B cell (primary cell): ENCODE results near the gene PDK1. TPM values are rescaled to one million over a fixed set of nuclear protein-coding genes. Genes with fewer than 3 reads are reported as not detected.

Experiments used
- ATAC-seq: fragments of 200-7000 bp; cut with Tn5 transposase; one replicate; pipeline ENCODE4 v1.10.0; 2021; ENCODE audit warnings: low read depth, mild to moderate bottlenecking, moderate number of reproducible peaks, moderate library complexity
- CTCF ChIA-PET: fragments of 350-600 bp; sonication (Branson Sonifier 250); formaldehyde crosslinking; loops from one replicate; lab custom pipeline; 2021; ENCODE audit warnings: antibody characterized with exemption, inconsistent platforms; lab: Charles Lee
- POLR2A ChIA-PET: fragments of 350-600 bp; sonication (Branson Sonifier 250); formaldehyde crosslinking; loops from one replicate; lab custom pipeline; 2021; ENCODE audit warnings: antibody characterized with exemption; lab: Charles Lee
- DNase-seq: peaks from one replicate; pipeline ENCODE4 v3.0.0; 2013
- H2AFZ ChIP-seq: 2 replicates; pipeline ENCODE4 v1.6.1; 2012; ENCODE audit warnings: mild to moderate bottlenecking, low read depth, low read length; ENCODE audit not compliant: insufficient read depth, poor library complexity, severe bottlenecking
- H3K27ac ChIP-seq, 2 donors: 1 replicate in 1 of 2; 2 replicates in 1 of 2; pipeline ENCODE4 v1.5.1; 2012 to 2013; ENCODE audit warnings: low read length in 2 of 2, mild to moderate bottlenecking in 2 of 2, moderate library complexity in 1 of 2
- H3K27me3 ChIP-seq, 4 experiments: fragments of 200-600 bp in 1 of 4; sonication (generic) in 1 of 4; replicated peaks in 1 of 4; 1 replicate in 2 of 4; 2 replicates in 2 of 4; pipeline versions ENCODE4 v1.6.1 to v1.7.0; 2013 to 2016; ENCODE audit warnings: low read length in 3 of 4, mild to moderate bottlenecking in 2 of 4, mixed read lengths in 1 of 4, moderate library complexity in 1 of 4; ENCODE audit not compliant: insufficient read depth in 4 of 4, control insufficient read depth in 3 of 4; ENCODE audit errors: control extremely low read depth in 1 of 4
- H3K36me3 ChIP-seq, 2 experiments: replicated peaks in 1 of 2; 1 replicate in 1 of 2; 2 replicates in 1 of 2; pipeline versions ENCODE4 v1.6.1 to v1.7.1; 2013; ENCODE audit warnings: low read length in 1 of 2; ENCODE audit not compliant: insufficient read depth in 2 of 2, control insufficient read depth in 1 of 2; ENCODE audit errors: control extremely low read depth in 1 of 2, extremely low read depth in 1 of 2
- H3K4me1 ChIP-seq, 2 donors: fragments of 200-600 bp in 1 of 2; sonication (generic) in 1 of 2; 1 replicate in 1 of 2; 2 replicates in 1 of 2; pipeline versions ENCODE4 v1.5.1 to v1.6.1; 2013 to 2017; ENCODE audit warnings: low read length in 2 of 2; ENCODE audit not compliant: control insufficient read depth in 2 of 2, insufficient read depth in 2 of 2
- H3K4me2 ChIP-seq: replicated peaks from 2 replicates; pipeline ENCODE3; 2012; ENCODE audit warnings: mild to moderate bottlenecking, low read depth, low read length; ENCODE audit not compliant: poor library complexity, severe bottlenecking
- H3K4me3 ChIP-seq, 5 experiments: fragments of 200-600 bp in 1 of 5; sonication (generic) in 1 of 5; 1 replicate in 3 of 5; 2 replicates in 2 of 5; pipeline versions ENCODE4 v1.5.1 to v1.7.0; 2011 to 2016; ENCODE audit warnings: low read length in 4 of 5, mild to moderate bottlenecking in 4 of 5, low read depth in 2 of 5, control low read depth in 1 of 5, moderate library complexity in 1 of 5; ENCODE audit not compliant: insufficient read depth in 1 of 5; ENCODE audit errors: control extremely low read depth in 1 of 5, extremely low read depth in 1 of 5
- H3K79me2 ChIP-seq: fragments of 200-600 bp; sonication (generic); one replicate; pipeline ENCODE4 v1.6.0; 2016; ENCODE audit warnings: low read length; ENCODE audit not compliant: control insufficient read depth, insufficient read depth
- H3K9ac ChIP-seq: fragments of 200-600 bp; sonication (generic); 2 replicates; pipeline ENCODE4 v1.6.1; 2017; ENCODE audit warnings: mild to moderate bottlenecking, low read length, moderate library complexity
- H3K9me3 ChIP-seq, 3 donors: one replicate each; pipeline versions ENCODE4 v1.6.1 to v1.7.1; 2013; ENCODE audit warnings: low read length in 2 of 3; ENCODE audit not compliant: control insufficient read depth in 2 of 3, insufficient read depth in 1 of 3; ENCODE audit errors: control extremely low read depth in 1 of 3
- H4K20me1 ChIP-seq: 2 replicates; pipeline ENCODE4 v1.6.0; 2012; ENCODE audit warnings: mild to moderate bottlenecking, low read length; ENCODE audit not compliant: insufficient read depth, control insufficient read depth, poor library complexity, severe bottlenecking
- H3K27ac Mint-ChIP-seq: one replicate; pipeline ENCODE4 v1.8.0; 2021; ENCODE audit warnings: mixed read lengths
- H3K27me3 Mint-ChIP-seq: one replicate; pipeline ENCODE4 v1.8.0; 2021; ENCODE audit warnings: mixed read lengths
- H3K4me1 Mint-ChIP-seq: one replicate; pipeline ENCODE4 v1.8.0; 2021; ENCODE audit warnings: mixed read lengths
- H3K4me3 Mint-ChIP-seq: one replicate; pipeline ENCODE4 v1.8.0; 2021; ENCODE audit warnings: mixed read lengths
- H3K9me3 Mint-ChIP-seq: one replicate; pipeline ENCODE4 v1.8.0; 2022; ENCODE audit warnings: mixed read lengths; ENCODE audit not compliant: insufficient read depth
- EZH2 ChIP-seq: IDR thresholded peaks from 2 replicates; pipeline ENCODE4 v1.6.1; 2012; ENCODE audit warnings: borderline replicate concordance, low read depth, mild to moderate bottlenecking, moderate library complexity, low read length; ENCODE audit not compliant: insufficient read depth, poor library complexity, severe bottlenecking
- WGBS: methylation state at CpG from one replicate; pipeline ENCODE4 v1.1.5; 2013; ENCODE audit warnings: missing lambda C conversion rate; ENCODE audit not compliant: insufficient coverage; 5-methylcytosine and 5-hydroxymethylcytosine counted together
- intact Hi-C: fragments of 100-400 bp; cut with micrococcal nuclease; formaldehyde crosslinking; loops from one replicate; pipeline ENCODE4 v1.10.0; 2022
- polyA plus RNA-seq: library from polyadenylated mRNA; depleted of rRNA; stranded (reverse); fragments of >200 nt; gene quantifications from 2 replicates; pipeline ENCODE4 v1.2.3, GENCODE V29; 2012
- total RNA-seq, 2 donors: library from RNA; stranded (reverse); fragments of 120-200 nt in 1 of 2; gene quantifications; 1 replicate in 1 of 2; 2 replicates in 1 of 2; pipeline versions ENCODE4 v1.2.3 to v1.2.4, GENCODE V29; 2013 to 2022
- TF ChIP-seq, protein P1 (sequence below): fragments of 200-600 bp; IDR thresholded peaks from one replicate; pipeline ENCODE4 v1.8.0; 2022; ENCODE audit warnings: antibody characterized with exemption, mild to moderate bottlenecking

PDK1 gene
- total and polyA plus RNA-seq, 2 donors (not counting 1 experiment from before 2014, with no cell fraction given): 12.5 to 25.5 TPM

GRCh38 chr2:172639256-172639655 lies 83.4 kb downstream of the PDK1 start:
- TF ChIP-seq, protein P1, sequence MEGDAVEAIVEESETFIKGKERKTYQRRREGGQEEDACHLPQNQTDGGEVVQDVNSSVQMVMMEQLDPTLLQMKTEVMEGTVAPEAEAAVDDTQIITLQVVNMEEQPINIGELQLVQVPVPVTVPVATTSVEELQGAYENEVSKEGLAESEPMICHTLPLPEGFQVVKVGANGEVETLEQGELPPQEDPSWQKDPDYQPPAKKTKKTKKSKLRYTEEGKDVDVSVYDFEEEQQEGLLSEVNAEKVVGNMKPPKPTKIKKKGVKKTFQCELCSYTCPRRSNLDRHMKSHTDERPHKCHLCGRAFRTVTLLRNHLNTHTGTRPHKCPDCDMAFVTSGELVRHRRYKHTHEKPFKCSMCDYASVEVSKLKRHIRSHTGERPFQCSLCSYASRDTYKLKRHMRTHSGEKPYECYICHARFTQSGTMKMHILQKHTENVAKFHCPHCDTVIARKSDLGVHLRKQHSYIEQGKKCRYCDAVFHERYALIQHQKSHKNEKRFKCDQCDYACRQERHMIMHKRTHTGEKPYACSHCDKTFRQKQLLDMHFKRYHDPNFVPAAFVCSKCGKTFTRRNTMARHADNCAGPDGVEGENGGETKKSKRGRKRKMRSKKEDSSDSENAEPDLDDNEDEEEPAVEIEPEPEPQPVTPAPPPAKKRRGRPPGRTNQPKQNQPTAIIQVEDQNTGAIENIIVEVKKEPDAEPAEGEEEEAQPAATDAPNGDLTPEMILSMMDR: no peak
- TF ChIP-seq EZH2: no peak
- Histone ChIP-seq H3K27ac (no peak overlapping the region), H3K9ac (no peak overlapping the region), H4K20me1 (no peaks in the 10 kb centered on the region), H3K4me2 (no peak overlapping the region), H3K9me3 (peaks cover 0 to 2% (median 0%) of the 10 kb centered on the region in 3 donors), H3K36me3 (no peaks in the 10 kb centered on the region), H3K79me2 (no peaks in the 10 kb centered on the region), H3K4me1 (no peaks in the 10 kb centered on the region), H3K27me3 (no peaks in the 10 kb centered on the region), H2AFZ (no peak overlapping the region), H3K4me3 (no peak overlapping the region)
- ATAC-seq (no peak), DNase-seq (no peak)
- ChIA-PET POLR2A (no interaction called here), CTCF (no interaction called here)
- H3K4me1 Mint-ChIP-seq: no peaks in the 10 kb centered on the region
- H3K27ac Mint-ChIP-seq: no peak overlapping the region
- no peak overlapping the region for H3K4me3 Mint-ChIP-seq
- no peaks in the 10 kb centered on the region for H3K27me3 Mint-ChIP-seq
- intact Hi-C loops: no loop called here
- 38% methylated on average over 1 of the region's 3 CpGs for WGBS
- no peaks in the 10 kb centered on the region for H3K9me3 Mint-ChIP-seq

- intact Hi-C loops: no loop called here
These were observed 83.9 kb downstream of the PDK1 start for GRCh38 chr2:172639823-172640222.

More at GRCh38 chr2:172639823-172640222, 83.9 kb downstream of the PDK1 start:
- Mint-ChIP-seq H3K27me3 (no peaks in the 10 kb centered on the region), H3K27ac (no peak overlapping the region), H3K9me3 (no peaks in the 10 kb centered on the region), H3K4me1 (no peaks in the 10 kb centered on the region), H3K4me3 (no peak overlapping the region)
- H2AFZ ChIP-seq: no peak overlapping the region
- H3K9me3 ChIP-seq: peaks cover 0 to 2% (median 0%) of the 10 kb centered on the region in 3 donors
- H3K27ac ChIP-seq: no peak overlapping the region
- no peaks in the 10 kb centered on the region for H3K4me1 ChIP-seq
- H4K20me1 ChIP-seq: no peaks in the 10 kb centered on the region
- H3K79me2 ChIP-seq: no peaks in the 10 kb centered on the region
- no peaks in the 10 kb centered on the region for H3K27me3 ChIP-seq
- H3K36me3 ChIP-seq: no peaks in the 10 kb centered on the region
- POLR2A ChIA-PET: no interaction called here
- no peak for DNase-seq
- CTCF ChIA-PET: no interaction called here
- no peak for ATAC-seq
- H3K9ac ChIP-seq: no peak overlapping the region
- no peak overlapping the region for H3K4me2 ChIP-seq
- TF ChIP-seq, protein P1: no peak
- TF ChIP-seq EZH2: no peak
- H3K4me3 ChIP-seq: no peak overlapping the region
- WGBS: 63% methylated on average over 2 of the region's 2 CpGs
